Trophoblast cell (in vitro differentiated cells and primary cell): ENCODE results near the gene LRRC4B.
A peak's percentile ranks its signal among the peaks of the same experiment; 100 is the strongest.
"Not testable (repeated sequence)": the region's sequence is repeated elsewhere in the genome, so short reads cannot be mapped to it uniquely, and the experiment has no call there.

Experiments used
- DNase-seq, 2 donors: peaks; one replicate each; pipeline ENCODE4 v3.0.0-alpha.2; 2016
- H2AFZ ChIP-seq: 2 replicates; pipeline ENCODE4 v1.6.1; 2013; ENCODE audit warnings: low read length, moderate library complexity, mild to moderate bottlenecking; ENCODE audit not compliant: insufficient read depth, poor library complexity
- H2AK5ac ChIP-seq: 2 replicates; pipeline ENCODE4 v1.6.1; 2013; ENCODE audit warnings: mild to moderate bottlenecking, low read length
- H2BK120ac ChIP-seq: 2 replicates; pipeline ENCODE4 v1.6.1; 2013; ENCODE audit warnings: low read length, mild to moderate bottlenecking, moderate library complexity; ENCODE audit not compliant: insufficient read depth, poor library complexity
- H2BK12ac ChIP-seq: 2 replicates; pipeline ENCODE4 v1.6.1; 2013; ENCODE audit warnings: mild to moderate bottlenecking, low read length, moderate library complexity
- H2BK5ac ChIP-seq: 2 replicates; pipeline ENCODE4 v1.6.1; 2013; ENCODE audit warnings: low read length, low read depth, moderate library complexity, mild to moderate bottlenecking; ENCODE audit not compliant: poor library complexity
- H3K14ac ChIP-seq: 2 replicates; pipeline ENCODE4 v1.6.1; 2013; ENCODE audit warnings: mild to moderate bottlenecking, low read length
- H3K18ac ChIP-seq: 2 replicates; pipeline ENCODE4 v1.6.1; 2013; ENCODE audit warnings: mild to moderate bottlenecking, low read length
- H3K23ac ChIP-seq: 2 replicates; pipeline ENCODE4 v1.6.1; 2013; ENCODE audit warnings: low read length
- H3K27ac ChIP-seq: 2 replicates; pipeline ENCODE4 v1.5.1; 2013; ENCODE audit warnings: low read depth, mild to moderate bottlenecking, inconsistent platforms, low read length, moderate library complexity
- H3K27me3 ChIP-seq: 2 replicates; pipeline ENCODE4 v1.6.1; 2013; ENCODE audit warnings: inconsistent platforms, mild to moderate bottlenecking, low read length, moderate library complexity; ENCODE audit not compliant: insufficient read depth
- H3K36me3 ChIP-seq, 2 experiments: 1 replicate in 1 of 2; 2 replicates in 1 of 2; pipeline ENCODE4 v1.6.1; 2013; ENCODE audit warnings: low read length in 2 of 2, mild to moderate bottlenecking in 2 of 2, moderate library complexity in 1 of 2; ENCODE audit not compliant: insufficient read depth in 2 of 2, control insufficient read depth in 1 of 2
- H3K4ac ChIP-seq: 2 replicates; pipeline ENCODE4 v1.6.1; 2013; ENCODE audit warnings: low read depth, mild to moderate bottlenecking, low read length, moderate library complexity
- H3K4me1 ChIP-seq, 2 experiments: 1 replicate in 1 of 2; 2 replicates in 1 of 2; pipeline ENCODE4 v1.6.1; 2013; ENCODE audit warnings: low read length in 2 of 2, mild to moderate bottlenecking in 2 of 2, moderate library complexity in 1 of 2; ENCODE audit not compliant: insufficient read depth in 2 of 2, control insufficient read depth in 1 of 2
- H3K4me2 ChIP-seq: 2 replicates; pipeline ENCODE4 v1.6.1; 2013; ENCODE audit warnings: inconsistent platforms, mild to moderate bottlenecking, low read length, moderate library complexity
- H3K4me3 ChIP-seq: 2 replicates; pipeline ENCODE4 v1.5.1; 2013; ENCODE audit warnings: mild to moderate bottlenecking, low read depth, low read length, inconsistent platforms
- H3K79me1 ChIP-seq: one replicate; pipeline ENCODE4 v1.6.1; 2013; ENCODE audit warnings: low read length
- H3K79me2 ChIP-seq: 2 replicates; pipeline ENCODE4 v1.6.1; 2013; ENCODE audit warnings: low read length, mild to moderate bottlenecking; ENCODE audit not compliant: control insufficient read depth, insufficient read depth, poor library complexity
- H3K9ac ChIP-seq: 2 replicates; pipeline ENCODE4 v1.6.1; 2013; ENCODE audit warnings: mild to moderate bottlenecking, low read length
- H3K9me3 ChIP-seq: 2 replicates; pipeline ENCODE4 v1.6.1; 2013; ENCODE audit warnings: low read depth, mild to moderate bottlenecking, control low read depth, inconsistent platforms, low read length; ENCODE audit not compliant: insufficient read depth
- H4K12ac ChIP-seq: 2 replicates; pipeline ENCODE4 v1.6.1; 2013; ENCODE audit warnings: low read depth, mild to moderate bottlenecking, low read length, moderate library complexity
- H4K8ac ChIP-seq: 2 replicates; pipeline ENCODE4 v1.6.1; 2013; ENCODE audit warnings: low read depth, mild to moderate bottlenecking, low read length, moderate library complexity
- H4K91ac ChIP-seq: one replicate; pipeline ENCODE4 v1.6.1; 2013; ENCODE audit warnings: low read depth, mild to moderate bottlenecking, low read length, moderate library complexity
- WGBS: extraction: QIAGEN DNeasy Blood & Tissue Kit; methylation state at CpG from one replicate; pipeline ENCODE4 v1.1.7; 2013; ENCODE audit warnings: missing lambda C conversion rate; ENCODE audit not compliant: insufficient read length, insufficient coverage; ENCODE audit errors: extremely low coverage; 5-methylcytosine and 5-hydroxymethylcytosine counted together

LRRC4B gene

DNA sequence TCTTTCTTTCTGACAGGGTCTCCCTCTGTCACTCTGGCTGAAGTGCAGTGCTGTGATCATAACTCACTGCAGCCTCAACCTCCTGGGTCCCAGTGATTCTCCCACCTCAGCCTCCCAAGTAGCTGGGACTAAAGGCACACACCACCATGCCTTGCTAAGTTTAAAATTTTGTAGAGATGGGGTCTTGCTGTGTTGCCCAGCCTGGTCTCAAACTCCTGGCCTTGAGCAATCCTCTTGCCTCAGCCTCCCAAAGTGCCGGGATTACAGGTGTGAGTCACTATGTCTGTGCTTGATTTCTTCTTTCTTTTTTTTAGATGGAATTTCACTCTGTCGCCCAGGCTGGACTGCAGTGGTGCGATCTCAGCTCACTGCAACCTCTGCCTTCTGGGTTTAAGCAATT is 40.2 kb downstream of the LRRC4B start:
- not testable (repeated sequence) for H2AFZ ChIP-seq, H3K79me1 ChIP-seq, H2BK12ac ChIP-seq, H4K12ac ChIP-seq, H3K4ac ChIP-seq, H2AK5ac ChIP-seq, H2BK120ac ChIP-seq, H3K14ac ChIP-seq, H4K8ac ChIP-seq, H3K9ac ChIP-seq, H3K23ac ChIP-seq, H3K79me2 ChIP-seq, DNase-seq, H3K4me3 ChIP-seq, H4K91ac ChIP-seq, H3K27me3 ChIP-seq, H2BK5ac ChIP-seq, H3K18ac ChIP-seq, H3K9me3 ChIP-seq, H3K4me1 ChIP-seq, H3K36me3 ChIP-seq, H3K4me2 ChIP-seq, H3K27ac ChIP-seq
- WGBS = no CpG with 5 or more reads among the region's 3 CpGs

- Histone ChIP-seq H2BK5ac (no peak overlapping the region), H3K9ac (no peak overlapping the region), H3K18ac (no peak overlapping the region), H2AFZ (no peak overlapping the region), H3K79me2 (no peaks in the 10 kb centered on the region), H4K12ac (no peak overlapping the region), H2AK5ac (no peak overlapping the region), H4K8ac (no peak overlapping the region), H3K4me2 (no peak overlapping the region), H3K36me3 (no peaks in the 10 kb centered on the region), H3K9me3 (peaks cover 9% of the 10 kb centered on the region), H2BK120ac (no peak overlapping the region), H3K4me1 (no peaks in the 10 kb centered on the region), H3K79me1 (no peaks in the 10 kb centered on the region), H3K4ac (no peak overlapping the region), H3K4me3 (no peak overlapping the region), H2BK12ac (no peak overlapping the region), H3K23ac (no peak overlapping the region), H3K27ac (no peak overlapping the region), H3K14ac (no peak overlapping the region), H4K91ac (no peak overlapping the region), H3K27me3 (no peaks in the 10 kb centered on the region)
- DNase-seq = no peak
- WGBS = no CpG with 5 or more reads among the region's 10 CpGs
Measured at GRCh38 chr19:50522881-50523280, 45.4 kb downstream of the LRRC4B start.

GRCh38 chr19:50520822-50521465 is 47.3 kb downstream of the LRRC4B start:
- WGBS = no CpG with 5 or more reads among the region's 17 CpGs
- Histone ChIP-seq H4K91ac (no peak overlapping the region), H3K79me1 (no peaks in the 10 kb centered on the region), H2AFZ (no peak overlapping the region), H3K79me2 (no peaks in the 10 kb centered on the region), H2BK120ac (no peak overlapping the region), H4K8ac (no peak overlapping the region), H2BK12ac (no peak overlapping the region), H3K18ac (no peak overlapping the region), H3K27ac (no peak overlapping the region), H3K27me3 (no peaks in the 10 kb centered on the region), H3K4me2 (no peak overlapping the region), H3K36me3 (no peaks in the 10 kb centered on the region), H3K4me3 (no peak overlapping the region), H4K12ac (no peak overlapping the region), H3K14ac (no peak overlapping the region), H2BK5ac (no peak overlapping the region), H2AK5ac (no peak overlapping the region), H3K9ac (no peak overlapping the region), H3K4me1 (no peaks in the 10 kb centered on the region), H3K4ac (no peak overlapping the region), H3K23ac (peak overlapping the region; percentile 30), H3K9me3 (peaks cover 11% of the 10 kb centered on the region)
- DNase-seq = no peak

DNA sequence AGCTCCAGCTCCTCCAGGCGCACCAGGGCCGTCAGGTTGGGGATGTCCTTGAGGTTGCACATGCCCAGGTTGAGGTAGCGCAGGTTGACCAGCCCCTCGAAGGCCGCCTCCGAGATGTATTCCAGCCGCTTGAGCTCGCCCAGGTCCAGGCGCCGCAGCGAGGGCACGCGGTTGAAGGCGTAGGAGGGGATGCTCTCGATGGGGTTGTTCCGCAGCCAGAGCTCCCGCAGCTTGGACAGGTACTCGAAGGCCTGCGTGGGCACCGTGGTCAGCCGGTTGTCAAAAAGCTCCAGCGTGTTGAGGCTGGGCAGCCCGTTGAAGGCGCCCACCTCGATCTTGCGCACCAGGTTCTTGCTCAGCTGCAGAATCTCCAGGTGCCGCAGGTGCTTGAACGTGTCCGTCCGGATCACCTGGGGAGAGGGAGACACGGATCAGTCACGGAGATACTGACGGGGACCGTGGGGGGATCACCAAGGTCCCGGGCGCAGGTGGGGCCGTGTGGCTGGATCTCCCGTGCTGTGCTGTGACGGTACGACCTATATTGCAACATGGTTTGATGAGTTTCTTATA is 49.1 kb downstream of the LRRC4B start:
- Histone ChIP-seq H4K8ac (no peak overlapping the region), H3K36me3 (no peaks in the 10 kb centered on the region), H2BK5ac (no peak overlapping the region), H4K12ac (no peak overlapping the region), H3K18ac (no peak overlapping the region), H3K79me1 (no peaks in the 10 kb centered on the region), H3K27me3 (no peaks in the 10 kb centered on the region), H3K4me3 (no peak overlapping the region), H3K23ac (no peak overlapping the region), H4K91ac (no peak overlapping the region), H2AK5ac (no peak overlapping the region), H3K9me3 (peaks cover 15% of the 10 kb centered on the region), H2BK12ac (no peak overlapping the region), H2BK120ac (no peak overlapping the region), H3K14ac (no peak overlapping the region), H3K27ac (no peak overlapping the region), H3K4ac (no peak overlapping the region), H3K4me1 (no peaks in the 10 kb centered on the region), H2AFZ (no peak overlapping the region), H3K79me2 (no peaks in the 10 kb centered on the region), H3K9ac (no peak overlapping the region), H3K4me2 (no peak overlapping the region)
- no peak for DNase-seq
- no CpG with 5 or more reads among the region's 40 CpGs for WGBS
